ENCODE measurements around the gene UST. TPM values are rescaled to one million over a fixed set of nuclear protein-coding genes. Genes with fewer than 3 reads are reported as not detected.

The UST gene
- total RNA-seq, 4 donors from 2014 or later: 2.3 to 8.4 (median 2.8) TPM

DNA sequence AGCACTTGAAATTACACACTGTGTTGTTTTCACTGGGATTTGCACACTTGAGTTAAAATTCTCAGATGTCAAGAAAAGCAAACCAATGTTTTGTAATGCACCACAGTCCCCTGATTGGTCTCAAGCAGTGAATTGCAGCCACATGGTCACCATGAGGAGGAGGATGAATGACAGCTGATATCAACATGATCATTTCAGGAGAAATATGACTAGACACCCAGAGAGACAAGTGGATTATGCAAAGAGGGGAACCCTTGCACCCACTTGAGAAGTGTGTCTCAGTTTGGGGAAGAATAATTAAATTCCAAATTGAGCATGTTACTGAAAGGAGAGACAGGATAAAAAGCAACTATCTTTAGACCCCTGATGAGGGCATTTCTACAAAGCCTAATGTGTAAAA lies 69.3 kb downstream of the UST start:
- DNase-seq (no peak), ATAC-seq (no peak)
- intact Hi-C loops (cut with DNase I; ENCODE audit: low total_unique reads) (no loop called here), in situ Hi-C loops (cut with MboI; ENCODE audit: low sequenced_read_pairs in 4 of 4) (no loop called here)
- H3K4me3 ChIP-seq: no peak overlapping the region
- H3K9me3 ChIP-seq: no peaks in the 10 kb centered on the region
- no peaks in the 10 kb centered on the region for H3K27me3 ChIP-seq
- no peaks in the 10 kb centered on the region for H3K36me3 ChIP-seq
- no peak for TF ChIP-seq POLR2A (IDR thresholded peaks at IDR 0.05)
- TF ChIP-seq, protein P1, sequence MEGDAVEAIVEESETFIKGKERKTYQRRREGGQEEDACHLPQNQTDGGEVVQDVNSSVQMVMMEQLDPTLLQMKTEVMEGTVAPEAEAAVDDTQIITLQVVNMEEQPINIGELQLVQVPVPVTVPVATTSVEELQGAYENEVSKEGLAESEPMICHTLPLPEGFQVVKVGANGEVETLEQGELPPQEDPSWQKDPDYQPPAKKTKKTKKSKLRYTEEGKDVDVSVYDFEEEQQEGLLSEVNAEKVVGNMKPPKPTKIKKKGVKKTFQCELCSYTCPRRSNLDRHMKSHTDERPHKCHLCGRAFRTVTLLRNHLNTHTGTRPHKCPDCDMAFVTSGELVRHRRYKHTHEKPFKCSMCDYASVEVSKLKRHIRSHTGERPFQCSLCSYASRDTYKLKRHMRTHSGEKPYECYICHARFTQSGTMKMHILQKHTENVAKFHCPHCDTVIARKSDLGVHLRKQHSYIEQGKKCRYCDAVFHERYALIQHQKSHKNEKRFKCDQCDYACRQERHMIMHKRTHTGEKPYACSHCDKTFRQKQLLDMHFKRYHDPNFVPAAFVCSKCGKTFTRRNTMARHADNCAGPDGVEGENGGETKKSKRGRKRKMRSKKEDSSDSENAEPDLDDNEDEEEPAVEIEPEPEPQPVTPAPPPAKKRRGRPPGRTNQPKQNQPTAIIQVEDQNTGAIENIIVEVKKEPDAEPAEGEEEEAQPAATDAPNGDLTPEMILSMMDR (IDR thresholded peaks at IDR 0.05 in 4 of 5, conservative IDR thresholded peaks at IDR 0.05 in 1 of 5): no peak
- no peak overlapping the region for H3K27ac ChIP-seq
- no peaks in the 10 kb centered on the region for H3K4me1 ChIP-seq

DNA sequence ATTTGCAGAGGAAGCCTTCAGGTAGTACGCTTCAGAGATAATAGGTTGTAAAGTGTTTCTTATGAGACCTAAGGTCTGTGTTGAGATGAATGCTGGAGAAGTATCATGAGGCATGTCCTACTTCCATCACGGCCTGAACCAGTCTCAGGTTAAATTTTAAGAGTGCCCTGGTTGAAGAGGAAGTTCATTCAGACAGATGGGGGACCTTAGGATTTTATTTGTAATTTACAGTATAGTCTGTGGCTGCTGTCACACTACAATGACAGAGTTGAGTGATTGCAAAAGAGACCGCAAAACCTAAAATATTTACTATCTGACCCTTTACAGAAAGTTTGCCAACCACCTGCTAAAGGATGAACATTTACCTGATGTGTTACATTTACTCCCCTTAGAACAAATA lies 70.9 kb downstream of the UST start:
- in situ Hi-C loops (cut with MboI; ENCODE audit: low sequenced_read_pairs in 4 of 4): no loop called here
- ATAC-seq (no peak), DNase-seq (no peak)
- Histone ChIP-seq H3K36me3 (no peaks in the 10 kb centered on the region), H3K27ac (no peak overlapping the region), H3K4me1 (no peaks in the 10 kb centered on the region), H3K9me3 (no peaks in the 10 kb centered on the region), H3K27me3 (no peaks in the 10 kb centered on the region), H3K4me3 (no peak overlapping the region)
- no peak for TF ChIP-seq POLR2A (IDR thresholded peaks at IDR 0.05)
- TF ChIP-seq, protein P1 (IDR thresholded peaks at IDR 0.05 in 4 of 5, conservative IDR thresholded peaks at IDR 0.05 in 1 of 5): no peak
- intact Hi-C loops (cut with DNase I; ENCODE audit: low total_unique reads): no loop called here

DNA sequence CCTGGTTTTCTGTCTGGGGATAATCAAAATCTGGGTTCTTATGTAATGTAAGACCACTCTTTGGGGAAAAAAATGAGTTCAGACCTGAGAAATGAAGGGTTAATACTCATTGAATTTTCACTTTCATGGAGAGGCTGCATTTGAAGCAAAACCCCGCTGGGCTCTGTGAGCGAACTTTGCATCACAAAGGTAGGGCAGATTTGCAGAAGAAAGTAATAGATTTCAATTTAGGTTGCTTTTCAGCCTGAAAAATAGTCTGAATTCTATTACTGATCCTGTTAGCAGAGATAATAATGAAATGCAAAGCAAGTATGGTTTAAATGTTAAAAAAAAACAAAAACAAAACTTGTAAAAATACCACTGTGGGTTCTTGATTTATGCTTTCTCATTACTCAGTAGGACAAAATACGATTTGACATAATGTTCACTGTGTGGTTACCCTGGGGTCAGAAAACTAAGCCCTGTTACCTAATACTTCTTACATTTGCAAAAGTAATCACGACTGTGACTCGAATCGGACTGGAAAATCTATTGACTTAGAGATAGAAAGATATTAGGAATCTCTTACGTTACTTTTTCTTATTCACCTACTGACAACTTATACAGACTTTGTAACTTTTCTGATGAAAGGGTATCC lies 72.2 kb downstream of the UST start:
- DNase-seq (no peak), ATAC-seq (no peak)
- H3K4me3 ChIP-seq: no peak overlapping the region
- no peaks in the 10 kb centered on the region for H3K36me3 ChIP-seq
- no peak for TF ChIP-seq POLR2A (IDR thresholded peaks at IDR 0.05)
- TF ChIP-seq, protein P1 (IDR thresholded peaks at IDR 0.05 in 4 of 5, conservative IDR thresholded peaks at IDR 0.05 in 1 of 5): no peak
- H3K4me1 ChIP-seq: no peaks in the 10 kb centered on the region
- in situ Hi-C loops (cut with MboI; ENCODE audit: low sequenced_read_pairs in 4 of 4): no loop called here
- H3K27me3 ChIP-seq: no peaks in the 10 kb centered on the region
- no peak overlapping the region for H3K27ac ChIP-seq
- H3K9me3 ChIP-seq: no peaks in the 10 kb centered on the region
- intact Hi-C loops (cut with DNase I; ENCODE audit: low total_unique reads): no loop called here

DNA sequence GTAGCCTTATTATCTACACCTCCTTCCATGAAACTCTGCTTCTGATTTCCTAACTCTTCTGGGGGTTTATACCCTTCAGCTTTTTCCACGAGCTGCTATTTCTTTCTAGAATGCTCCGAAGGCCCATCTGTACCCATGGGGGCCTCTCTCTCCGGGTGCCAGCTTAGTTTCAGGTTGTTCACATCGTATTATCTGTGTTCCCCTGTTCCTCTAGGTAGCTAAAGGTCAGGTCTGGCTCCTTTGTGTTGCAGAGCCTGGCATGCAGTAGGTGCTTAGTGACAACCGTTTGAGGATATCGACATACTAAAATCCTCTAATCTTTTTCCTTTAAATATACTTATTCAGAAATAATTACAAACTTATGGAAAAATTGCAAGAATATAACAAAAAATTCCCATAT lies 73.0 kb downstream of the UST start:
- Histone ChIP-seq H3K36me3 (no peaks in the 10 kb centered on the region), H3K9me3 (no peaks in the 10 kb centered on the region), H3K4me3 (no peak overlapping the region), H3K27ac (no peak overlapping the region), H3K27me3 (no peaks in the 10 kb centered on the region), H3K4me1 (no peaks in the 10 kb centered on the region)
- no peak for ATAC-seq
- in situ Hi-C loops (cut with MboI; ENCODE audit: low sequenced_read_pairs in 4 of 4): no loop called here
- no peak for TF ChIP-seq POLR2A (IDR thresholded peaks at IDR 0.05)
- TF ChIP-seq, protein P1 (IDR thresholded peaks at IDR 0.05 in 4 of 5, conservative IDR thresholded peaks at IDR 0.05 in 1 of 5): no peak
- intact Hi-C loops (cut with DNase I; ENCODE audit: low total_unique reads): no loop called here
- no peak for DNase-seq

DNA sequence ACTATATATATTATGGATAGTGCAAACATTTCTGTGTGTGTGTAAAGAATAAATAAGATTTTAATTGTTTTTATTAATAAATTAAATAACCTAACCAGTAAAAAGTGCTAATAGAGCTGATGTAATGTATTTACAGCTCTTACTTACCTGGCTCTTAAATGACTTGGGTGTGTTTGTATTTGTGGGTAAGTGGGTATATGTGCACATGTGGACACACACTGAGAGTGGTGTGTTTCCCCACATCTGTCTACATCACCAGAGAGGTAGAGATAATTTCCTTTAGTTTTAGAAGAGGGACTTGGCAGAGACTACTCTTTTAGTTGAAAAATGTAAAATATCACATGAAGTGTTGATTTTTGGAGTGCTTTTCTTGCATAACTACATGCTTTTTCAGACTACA lies 76.0 kb downstream of the UST start:
- Histone ChIP-seq H3K9me3 (no peaks in the 10 kb centered on the region), H3K27ac (no peak overlapping the region), H3K4me3 (no peak overlapping the region), H3K36me3 (no peaks in the 10 kb centered on the region), H3K27me3 (no peaks in the 10 kb centered on the region), H3K4me1 (no peaks in the 10 kb centered on the region)
- DNase-seq (no peak), ATAC-seq (no peak)
- in situ Hi-C loops (cut with MboI; ENCODE audit: low sequenced_read_pairs in 4 of 4) (no loop called here), intact Hi-C loops (cut with DNase I; ENCODE audit: low total_unique reads) (no loop called here)
- TF ChIP-seq, protein P1 (IDR thresholded peaks at IDR 0.05 in 4 of 5, conservative IDR thresholded peaks at IDR 0.05 in 1 of 5): no peak
- TF ChIP-seq POLR2A (IDR thresholded peaks at IDR 0.05): no peak

All from gastrocnemius medialis (tissue), 4 donors.